ENCODE measurements around the gene FAM3B.
"Not testable (repeated sequence)": the region's sequence is repeated elsewhere in the genome, so short reads cannot be mapped to it uniquely, and the experiment has no call there.

Gene FAM3B, protein sequence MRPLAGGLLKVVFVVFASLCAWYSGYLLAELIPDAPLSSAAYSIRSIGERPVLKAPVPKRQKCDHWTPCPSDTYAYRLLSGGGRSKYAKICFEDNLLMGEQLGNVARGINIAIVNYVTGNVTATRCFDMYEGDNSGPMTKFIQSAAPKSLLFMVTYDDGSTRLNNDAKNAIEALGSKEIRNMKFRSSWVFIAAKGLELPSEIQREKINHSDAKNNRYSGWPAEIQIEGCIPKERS

DNA sequence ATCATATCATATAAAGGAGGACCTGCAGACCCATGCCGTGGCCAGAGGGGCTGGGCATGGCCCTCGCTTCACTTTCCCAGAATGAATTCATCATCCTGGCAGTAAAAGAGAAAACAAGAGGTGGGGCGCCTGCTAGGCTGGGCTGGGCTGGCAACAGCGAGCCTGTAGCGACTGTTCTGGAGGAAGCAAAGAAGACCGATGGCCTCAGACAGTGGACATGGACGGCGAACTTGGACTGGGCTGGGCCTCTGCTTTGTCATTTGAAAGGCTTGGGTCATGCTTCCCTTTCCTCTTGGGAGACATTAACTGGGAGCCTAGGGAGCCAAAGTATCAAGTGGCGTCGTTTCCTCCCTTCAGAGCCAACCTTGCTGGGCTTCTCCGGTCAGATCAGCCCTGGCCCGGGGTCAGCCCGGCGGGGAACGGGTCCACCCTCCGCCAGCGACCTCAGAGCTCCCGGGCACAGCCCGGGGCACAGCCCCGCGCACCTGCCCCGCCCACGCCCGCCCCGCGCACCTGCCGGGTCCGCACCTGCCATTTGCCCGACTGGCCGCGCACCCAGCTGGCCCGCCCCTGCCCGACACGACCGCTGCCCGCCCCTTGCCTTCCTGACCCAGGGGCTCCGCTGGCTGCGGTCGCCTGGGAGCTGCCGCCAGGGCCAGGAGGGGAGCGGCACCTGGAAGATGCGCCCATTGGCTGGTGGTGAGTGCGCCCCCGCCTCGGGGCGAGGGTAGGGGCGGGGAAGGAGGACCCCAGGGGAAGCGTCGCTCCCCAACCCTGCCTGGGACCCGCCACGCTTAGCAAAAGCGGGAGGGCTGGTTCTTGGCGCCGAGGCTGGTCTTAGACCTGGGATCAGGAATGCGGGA is at the start of gene FAM3B:
Gene FAM3B, plus strand, starts transcription at position 602 of the 863 bp plus-strand sequence. Its CDS starts 79 bp downstream, at position 681.
- no peak for DNase-seq

DNA sequence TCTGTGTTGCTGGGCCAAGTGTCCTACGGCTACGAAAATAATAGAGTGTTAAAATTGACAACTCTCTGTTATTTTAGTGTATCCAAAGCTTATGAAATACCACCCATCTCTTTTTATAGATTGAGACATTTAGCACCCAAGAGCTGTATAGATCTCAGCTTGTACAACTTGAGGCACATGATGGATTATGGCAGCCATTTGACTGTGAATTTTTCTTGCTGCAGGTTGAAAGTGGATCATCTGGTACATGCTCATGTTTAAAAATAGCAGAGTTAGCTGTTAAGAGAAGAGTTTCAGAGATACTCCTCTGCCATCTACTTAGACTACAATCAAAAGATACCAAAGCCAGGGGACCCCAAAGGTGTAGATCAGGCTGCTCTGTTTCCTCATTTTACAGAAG is 49.3 kb upstream of the FAM3B start:
- no peak for DNase-seq

DNA sequence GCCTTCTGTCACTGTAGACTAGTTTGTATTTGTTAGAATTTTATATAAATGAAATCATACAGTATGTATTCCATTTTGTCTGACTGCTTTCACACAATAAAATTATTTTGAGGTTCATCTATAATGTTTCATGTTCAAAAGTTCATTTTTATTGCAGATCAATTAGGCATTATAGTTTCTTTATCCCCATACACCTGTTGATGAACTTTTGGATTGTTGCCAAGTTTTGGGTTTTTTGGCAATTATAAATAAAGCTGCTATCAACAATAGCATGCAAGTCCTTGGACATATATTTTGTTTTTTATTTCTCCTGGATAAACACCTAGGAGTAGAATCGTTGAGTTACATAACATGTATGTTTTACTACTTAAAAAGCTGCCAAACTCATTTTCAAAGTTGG is 47.1 kb upstream of the FAM3B start:
- DNase-seq, result no peak

DNA sequence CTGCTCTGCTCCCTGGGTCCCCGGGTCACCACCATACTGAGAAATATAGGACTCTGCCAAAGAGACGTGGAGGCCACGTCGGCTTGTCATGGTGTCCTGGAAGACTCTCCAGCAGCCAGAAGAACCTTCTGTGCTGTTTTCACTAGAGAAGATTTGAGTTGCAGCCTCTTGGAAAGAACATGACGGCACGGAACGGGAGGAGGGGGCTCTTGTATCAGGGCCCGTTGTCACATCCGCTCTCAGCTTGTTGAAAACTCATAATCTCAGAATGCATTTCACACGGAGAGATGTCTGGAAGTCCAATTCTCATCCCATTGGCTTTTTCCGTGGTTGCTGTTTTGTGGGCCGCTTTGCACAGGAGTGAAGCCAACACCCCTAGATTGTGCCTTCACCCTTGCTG is 39.4 kb upstream of the FAM3B start:
- no peak for DNase-seq

DNA sequence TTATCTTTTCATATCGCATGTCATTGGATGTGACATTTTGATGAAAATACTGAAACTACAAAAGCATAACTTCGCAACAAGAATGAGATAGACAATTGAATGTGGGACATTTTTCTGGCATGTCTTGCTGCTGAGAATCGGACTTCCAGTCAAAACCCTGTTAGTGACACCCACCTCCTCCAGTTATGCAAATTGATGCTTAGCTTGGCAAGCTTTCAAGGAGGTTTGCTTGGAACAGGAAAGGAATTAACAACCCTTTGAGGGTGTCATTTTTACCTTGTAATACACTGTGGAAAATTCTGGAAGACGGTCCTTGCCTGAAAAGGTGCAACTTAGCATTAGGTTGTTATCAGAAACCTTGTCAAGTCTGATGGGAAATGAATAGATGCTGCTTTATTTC is 38.8 kb upstream of the FAM3B start:
- no peak for DNase-seq

DNA sequence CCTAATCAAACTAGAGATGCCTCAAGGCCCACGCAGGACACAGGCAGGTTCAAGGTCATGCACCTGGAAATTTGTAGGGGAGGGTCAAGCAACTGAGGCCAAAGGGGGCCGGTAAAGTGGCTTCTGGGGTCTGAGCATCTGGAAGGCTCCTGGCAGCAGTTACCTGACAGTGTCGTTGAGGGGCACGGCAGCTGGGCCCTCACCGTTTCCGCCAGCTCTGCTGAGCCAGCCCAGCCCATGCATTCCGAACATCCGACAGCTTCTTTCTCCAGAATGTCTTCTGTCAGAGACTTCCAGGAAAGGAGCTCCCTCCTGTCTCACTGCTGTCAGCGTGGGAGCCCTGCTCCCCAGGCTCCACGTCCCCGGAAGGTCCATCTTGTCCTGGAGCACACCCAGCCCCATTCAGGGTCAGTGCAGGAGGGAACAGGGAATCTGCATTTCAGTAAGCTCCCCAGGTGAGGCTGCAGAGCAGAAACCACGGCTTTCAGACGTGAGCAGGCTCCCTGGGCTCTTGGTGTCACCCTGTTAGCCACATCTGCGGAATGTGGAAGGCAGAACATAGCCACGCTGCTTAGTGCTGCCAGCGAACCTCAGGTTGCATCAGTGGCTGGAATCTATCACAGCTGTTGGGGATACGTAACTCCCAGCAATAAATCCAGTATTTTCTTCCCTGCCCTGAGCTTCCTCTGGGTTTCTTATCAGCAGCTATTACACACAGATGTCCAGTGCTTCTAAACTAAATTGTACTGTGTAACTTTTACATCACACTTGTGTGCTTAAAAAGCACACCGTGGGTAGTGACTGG is 36.3 kb upstream of the FAM3B start:
- DNase-seq, result no peak

DNA sequence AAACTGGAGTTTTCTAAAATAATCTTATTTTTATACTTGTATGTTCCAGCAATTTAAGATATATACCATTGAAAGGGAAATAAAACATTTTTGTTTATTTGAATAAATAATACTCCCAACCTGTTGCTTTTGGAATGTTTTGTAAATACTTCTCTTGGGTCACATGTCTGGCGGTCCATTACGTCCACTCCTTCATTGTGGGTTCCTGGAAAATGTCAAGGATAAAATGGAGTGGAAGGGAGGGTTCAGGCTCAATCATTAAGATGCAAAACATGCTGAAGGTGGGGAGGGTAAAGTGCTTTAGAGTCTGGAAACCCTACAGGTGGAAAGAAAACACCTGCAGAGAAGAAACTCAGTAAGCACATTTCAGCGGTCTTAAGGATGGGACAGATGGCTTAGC is 34.2 kb upstream of the FAM3B start:
- DNase-seq, result no peak

DNA sequence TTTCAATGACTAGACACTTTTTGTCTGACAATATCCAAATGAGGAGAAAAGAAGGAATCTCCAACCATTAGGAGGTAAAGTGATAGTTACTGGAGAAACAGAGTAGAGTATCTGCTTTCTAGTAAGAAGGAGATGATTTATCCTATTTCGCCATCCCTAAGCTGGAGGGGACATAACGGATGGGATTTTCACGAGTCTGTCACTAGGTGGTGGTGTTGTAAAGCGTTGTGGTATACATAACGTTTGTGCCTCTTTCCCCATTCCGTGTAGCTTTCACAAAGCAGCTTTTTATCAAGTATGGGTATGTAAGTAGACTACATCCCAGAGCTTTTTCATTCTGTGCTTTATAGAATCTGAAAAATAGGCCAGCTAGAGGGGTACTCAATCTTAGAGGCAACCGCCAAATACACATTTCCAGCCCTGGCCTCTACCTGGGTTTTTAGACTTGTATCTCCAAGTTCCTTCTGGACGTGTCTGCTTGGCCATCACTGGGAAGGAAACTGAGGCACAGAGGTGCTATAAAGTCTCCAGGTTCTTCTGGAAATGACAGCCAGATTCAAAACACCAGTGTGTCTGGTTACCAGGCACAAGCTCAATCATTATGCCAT is 33.3 kb upstream of the FAM3B start:
- peak; percentile 54 to 74 for DNase-seq

DNA sequence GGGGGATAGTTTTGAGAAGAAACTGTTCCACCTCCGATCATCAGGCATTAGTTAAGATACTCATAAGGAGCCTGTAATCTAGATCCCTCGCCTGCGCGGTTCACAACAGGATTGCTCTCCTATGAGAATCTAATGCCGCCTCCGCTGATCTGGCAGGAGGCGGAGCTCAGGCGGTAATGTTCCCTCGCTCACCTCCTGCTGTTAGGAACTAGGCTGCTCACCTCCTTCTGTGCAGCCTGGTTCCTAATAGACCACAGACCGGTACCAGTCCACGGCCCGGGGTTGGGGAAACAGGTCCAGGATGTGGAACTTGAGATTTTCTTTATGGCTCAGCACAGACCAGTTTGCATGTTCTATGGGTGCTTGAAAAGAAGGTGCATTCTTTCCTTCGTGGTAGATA is 27.2 kb upstream of the FAM3B start:
- DNase-seq, result no peak

DNA sequence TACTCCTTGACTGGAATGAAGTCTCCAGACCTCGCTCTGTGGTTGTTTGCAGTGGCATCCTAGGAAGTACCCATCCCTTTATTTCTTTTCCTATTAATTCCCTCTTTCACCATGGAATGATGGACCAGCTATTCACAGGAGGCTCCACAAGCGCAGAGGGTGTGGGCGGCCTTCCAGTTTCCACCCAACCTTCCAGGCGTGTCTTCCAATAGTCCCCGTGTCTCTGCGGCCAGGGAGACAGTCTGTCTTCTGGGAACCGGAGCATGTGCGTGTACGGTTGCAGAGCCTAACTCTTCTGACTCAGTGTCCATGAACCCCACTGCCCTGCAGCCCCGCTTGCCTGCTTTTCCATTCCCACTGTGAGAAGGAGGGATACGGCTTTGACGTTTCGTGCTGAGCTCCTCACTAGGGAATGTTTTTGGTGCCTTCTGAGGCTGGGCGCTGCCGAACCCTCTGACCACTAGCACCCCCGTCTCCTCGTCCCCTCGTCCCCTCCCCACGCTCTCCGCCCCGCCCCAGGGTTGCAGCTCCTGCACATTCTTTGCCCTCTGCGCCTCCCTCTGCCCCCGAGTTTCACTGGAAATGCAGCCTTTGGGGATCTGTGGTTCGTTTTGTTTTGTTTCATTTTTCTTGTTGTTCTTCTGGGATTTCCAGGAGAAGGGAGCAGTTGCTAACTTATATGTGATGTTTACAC is 26.3 kb upstream of the FAM3B start:
- DNase-seq, result no peak

DNA sequence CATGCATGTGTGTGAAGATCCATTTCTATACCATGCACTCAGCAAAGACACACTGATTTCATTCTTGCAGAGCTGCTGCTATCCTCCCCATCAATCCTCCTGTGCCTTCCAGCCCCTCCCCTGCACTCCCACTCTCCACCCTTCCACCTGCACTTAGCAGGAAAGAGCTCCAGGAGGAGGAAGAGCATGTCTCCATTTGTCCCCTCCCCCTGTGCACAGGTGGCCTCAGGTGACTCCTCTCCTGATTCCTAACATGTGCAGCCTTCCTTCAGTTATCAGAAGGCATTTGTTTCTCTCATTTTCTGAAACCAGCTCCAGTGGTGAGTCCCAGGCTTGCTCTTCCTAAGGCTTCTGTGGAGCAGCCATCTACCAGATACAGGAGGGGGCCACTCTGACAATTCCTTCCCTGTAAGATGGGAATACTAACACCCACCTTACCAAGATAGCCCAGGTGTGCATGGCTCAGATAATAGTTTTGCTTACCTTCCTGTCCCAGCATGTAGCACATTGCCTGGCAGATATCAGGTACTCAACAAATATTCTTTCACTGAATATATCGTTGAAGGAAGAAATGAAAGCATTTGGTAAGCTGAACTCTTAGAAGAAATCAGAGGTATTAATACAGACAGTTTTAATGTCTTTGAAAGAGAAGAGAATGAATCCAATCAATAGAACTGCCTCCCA is 21.9 kb upstream of the FAM3B start:
- no peak for DNase-seq

DNA sequence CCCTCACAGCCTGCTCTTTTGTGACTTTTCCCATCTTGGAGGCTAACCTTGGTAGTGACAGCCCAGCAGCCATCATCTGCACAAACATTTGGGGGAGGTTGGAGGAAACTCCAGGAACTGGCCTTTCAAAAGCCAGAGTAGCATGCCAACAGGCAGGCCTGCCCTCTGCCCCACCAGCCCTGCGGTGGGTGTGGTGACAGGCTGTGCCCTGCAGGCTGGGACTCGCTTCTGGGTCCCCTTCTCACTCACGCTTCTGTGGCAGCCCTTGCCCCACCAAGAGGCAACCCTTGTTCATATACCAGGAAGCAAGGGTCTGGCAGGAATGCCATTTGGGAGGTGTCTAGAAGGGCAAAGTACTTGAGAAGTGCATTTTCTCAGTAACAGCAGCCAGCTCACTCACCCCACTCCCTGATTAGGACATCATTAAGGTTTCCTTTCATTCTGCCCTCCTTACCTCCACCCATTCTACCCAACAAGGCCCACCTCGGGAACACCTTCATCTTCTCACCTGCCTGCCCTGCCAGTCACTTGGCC is 20.8 kb upstream of the FAM3B start:
- DNase-seq, result no peak

DNA sequence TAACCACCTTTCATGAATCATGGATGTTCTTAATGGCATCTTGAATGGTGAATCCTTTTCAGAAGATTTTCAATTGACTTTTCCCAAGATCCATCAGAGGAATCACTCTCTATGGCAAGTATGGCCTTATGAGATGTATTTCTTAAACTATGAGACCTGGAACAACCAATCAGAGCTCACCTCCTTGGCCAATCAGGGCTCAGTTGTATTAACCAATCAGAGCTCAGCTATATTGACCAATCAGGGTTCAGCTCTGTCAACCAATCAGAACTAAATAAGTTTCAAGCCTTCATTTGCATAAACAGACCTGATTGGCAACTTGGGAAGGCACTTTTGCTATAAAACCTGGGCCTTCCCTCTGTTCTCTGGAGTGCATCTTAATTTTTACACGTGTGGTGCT is 13.6 kb upstream of the FAM3B start:
- DNase-seq, result no peak

DNA sequence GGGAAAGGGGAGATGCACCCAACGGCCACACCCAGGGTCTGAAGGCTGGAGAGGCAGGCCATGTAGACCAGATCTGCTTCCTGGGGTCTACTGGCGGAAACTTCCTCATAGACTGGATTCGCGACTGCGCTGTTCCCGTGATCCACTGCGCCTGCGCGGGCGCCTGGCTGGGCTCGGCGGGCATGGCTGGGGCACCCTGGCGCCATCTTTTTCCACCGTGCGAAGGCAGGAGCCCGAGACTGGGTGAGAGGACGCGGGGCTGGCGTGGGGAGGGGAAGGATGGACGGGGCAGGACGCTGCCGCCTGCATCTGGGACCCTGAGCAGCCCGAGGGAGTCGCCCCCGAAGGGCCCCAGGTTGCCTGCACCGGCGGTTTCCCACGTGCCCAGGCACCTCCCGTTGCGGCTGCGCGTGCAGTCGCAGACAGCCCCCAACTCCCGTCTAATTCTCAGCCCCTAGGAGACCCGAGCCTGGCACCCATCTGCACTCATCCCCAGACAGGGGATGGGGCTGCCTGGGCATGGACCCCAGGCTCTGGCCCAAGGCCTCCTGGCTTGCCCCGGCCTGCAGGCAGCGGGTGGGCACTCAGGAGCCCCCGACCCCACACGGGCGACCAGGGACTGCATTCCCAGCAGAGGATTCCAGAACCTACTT is 12.4 kb upstream of the FAM3B start:
- DNase-seq, result no peak

DNA sequence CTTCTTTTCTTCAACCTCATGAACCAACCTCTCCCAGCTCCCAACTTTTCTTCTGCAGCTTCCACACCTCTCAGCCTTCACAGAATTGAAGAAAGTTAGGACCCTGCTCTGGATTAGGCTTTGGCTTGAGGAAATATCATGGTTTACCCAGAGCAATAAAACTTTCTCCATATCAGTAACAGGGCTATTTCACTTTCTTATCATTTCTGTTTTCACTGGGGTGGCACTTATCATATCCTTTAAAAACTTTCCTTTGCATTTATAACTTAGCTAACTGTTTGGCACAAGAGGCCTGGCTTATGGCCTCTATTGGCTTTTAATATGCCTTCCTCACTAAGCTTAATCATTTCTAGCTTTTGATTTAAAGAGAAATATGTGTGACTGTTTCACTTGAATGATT is 9.4 kb upstream of the FAM3B start:
- DNase-seq, result no peak

DNA sequence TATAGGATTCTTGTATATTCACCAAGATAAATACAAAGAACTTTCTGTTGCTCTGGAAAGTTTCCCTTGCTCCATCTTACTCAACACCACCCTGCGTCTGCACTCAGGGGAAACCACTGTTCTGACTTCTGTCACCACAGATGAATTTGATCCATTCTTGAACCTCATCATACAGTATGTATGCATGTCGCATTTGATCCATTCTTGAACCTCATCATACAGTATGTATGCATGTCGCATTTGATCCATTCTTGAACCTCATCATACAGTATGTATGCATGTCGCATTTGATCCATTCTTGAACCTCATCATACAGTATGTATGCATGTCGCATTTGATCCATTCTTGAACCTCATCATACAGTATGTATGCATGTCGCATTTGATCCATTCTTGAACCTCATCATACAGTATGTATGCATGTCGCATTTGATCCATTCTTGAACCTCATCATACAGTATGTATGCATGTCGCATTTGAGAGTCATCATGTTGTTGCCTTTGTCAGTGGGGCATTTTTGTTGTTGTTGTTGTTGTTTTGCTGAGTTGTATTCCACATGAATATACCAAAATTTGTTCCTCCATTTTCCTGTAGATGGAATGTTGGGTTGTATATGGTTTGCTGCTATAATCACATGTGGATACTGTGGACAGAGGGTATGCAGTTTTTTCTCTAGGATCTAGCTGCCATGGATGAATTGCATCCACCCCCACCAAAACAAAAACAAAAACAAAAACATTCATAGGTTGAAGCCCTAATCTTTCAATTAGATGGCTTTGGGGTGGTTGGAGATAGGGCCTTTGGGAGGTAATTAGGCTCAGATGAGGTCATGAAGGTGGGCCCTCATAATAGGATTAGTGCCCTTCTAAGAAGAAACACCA is 3.1 kb upstream of the FAM3B start:
- DNase-seq, result not testable (repeated sequence)

DNA sequence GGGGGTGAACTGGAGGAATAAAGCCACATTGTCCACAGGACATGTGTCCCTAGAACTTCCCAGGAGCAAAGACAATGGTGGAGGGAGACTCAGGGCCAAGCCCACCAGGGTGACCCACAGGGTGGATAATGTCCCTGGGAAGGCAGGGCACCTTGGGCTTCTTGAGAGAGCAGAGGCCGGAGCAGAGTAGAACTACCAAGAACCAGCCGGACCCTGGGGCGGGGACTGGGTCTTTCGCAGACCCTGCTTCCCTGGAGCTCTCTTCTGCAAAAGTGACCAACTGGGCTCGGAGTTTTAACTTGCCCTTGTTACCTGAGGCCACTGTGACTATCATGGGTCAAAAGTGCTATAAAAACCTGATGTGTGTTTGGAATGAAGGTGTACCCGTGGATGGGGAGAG is 875 bp upstream of the FAM3B start:
- no peak for DNase-seq

DNA sequence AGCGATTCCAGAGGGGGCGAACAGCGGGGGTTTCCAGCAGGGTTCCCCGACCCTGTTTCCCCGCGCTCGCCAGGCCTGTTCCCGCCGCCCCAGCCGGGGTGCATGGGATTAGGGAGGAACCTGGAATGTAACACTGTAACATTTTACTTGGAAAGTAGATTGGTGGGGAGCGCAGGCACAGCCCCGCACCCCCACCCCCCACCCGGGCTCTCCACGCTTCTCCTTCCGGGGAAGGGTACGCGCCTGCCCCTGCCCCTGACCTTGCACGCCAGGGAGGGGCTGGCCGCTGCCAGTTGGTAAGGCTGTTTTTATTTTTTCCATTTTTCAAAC is 427 bp downstream of the FAM3B start:
- no peak for DNase-seq

DNA sequence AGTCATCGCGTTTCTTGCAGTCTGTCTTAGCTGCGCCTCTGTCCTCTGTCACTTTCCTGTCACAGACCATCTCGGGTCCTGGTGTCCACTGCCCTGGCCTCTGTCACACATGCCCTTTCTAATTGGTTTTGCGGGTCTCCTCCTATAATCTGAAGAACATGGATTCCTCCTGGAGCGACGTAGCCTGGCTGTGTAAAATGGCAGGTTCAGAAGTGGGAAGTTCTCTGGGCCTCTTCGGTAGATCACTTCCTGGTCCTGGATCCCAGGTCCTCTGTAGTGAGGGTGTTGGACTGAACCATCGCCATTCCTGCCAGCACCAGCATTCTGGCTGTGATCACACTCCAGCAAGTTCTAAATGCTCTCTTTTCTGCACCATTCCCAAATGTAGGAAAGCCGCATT is 857 bp downstream of the FAM3B start:
- no peak for DNase-seq

DNA sequence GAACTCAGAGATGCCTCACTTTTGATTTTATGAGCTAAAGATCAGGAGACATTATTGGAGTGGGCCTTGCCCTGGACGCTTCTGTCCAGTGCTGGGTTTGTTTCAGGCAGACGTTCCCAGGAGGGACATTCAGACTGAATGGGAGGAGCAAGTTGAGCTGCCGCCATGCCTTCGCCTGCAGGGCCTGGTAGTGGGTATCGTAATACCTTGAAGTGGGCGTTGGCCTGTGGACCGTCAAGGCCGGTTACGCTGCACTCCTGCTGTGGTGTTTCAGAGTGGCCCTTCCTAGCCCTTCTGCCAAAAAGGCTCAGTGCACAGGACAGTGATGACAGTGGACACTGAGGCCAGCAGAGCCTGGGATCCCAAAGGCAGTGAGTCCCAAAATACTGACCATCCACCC is 1.6 kb downstream of the FAM3B start:
- DNase-seq, result no peak
